ENCODE data around the gene CERS6.
A peak's percentile ranks its signal among the peaks of the same experiment; 100 is the strongest.

The CERS6 gene

GRCh38 chr2:168536925-168537466, 80.9 kb downstream of the CERS6 start:
- no peak for DNase-seq

GRCh38 chr2:168538133-168538532, 82.1 kb downstream of the CERS6 start:
- no peak for DNase-seq

- DNase-seq = no peak
These were observed 82.5 kb downstream of the CERS6 start for GRCh38 chr2:168538534-168538933.

- no peak for DNase-seq
These were observed 83.9 kb downstream of the CERS6 start for GRCh38 chr2:168539945-168540344.

GRCh38 chr2:168541858-168542257, 85.8 kb downstream of the CERS6 start:
- no peak for DNase-seq

GRCh38 chr2:168543037-168543436, 87.0 kb downstream of the CERS6 start:
- DNase-seq = no peak

- DNase-seq = no peak
These were observed 87.9 kb downstream of the CERS6 start for GRCh38 chr2:168543935-168544334.

- no peak for DNase-seq
These were observed 89.5 kb downstream of the CERS6 start for GRCh38 chr2:168545439-168546082.

- no peak for DNase-seq
These were observed 94.6 kb downstream of the CERS6 start for GRCh38 chr2:168550670-168551069.

GRCh38 chr2:168552450-168552856, 96.4 kb downstream of the CERS6 start:
- DNase-seq = no peak

- no peak for DNase-seq
These were observed 99.2 kb downstream of the CERS6 start for GRCh38 chr2:168555283-168555682.

GRCh38 chr2:168559187-168559586, 103.1 kb downstream of the CERS6 start:
- DNase-seq = no peak

GRCh38 chr2:168560817-168561499, 104.9 kb downstream of the CERS6 start:
- no peak for DNase-seq

GRCh38 chr2:168561991-168562390, 105.9 kb downstream of the CERS6 start:
- DNase-seq = no peak

- DNase-seq = no peak
These were observed 106.9 kb downstream of the CERS6 start for GRCh38 chr2:168562971-168563370.

GRCh38 chr2:168564641-168565040, 108.6 kb downstream of the CERS6 start:
- DNase-seq = no peak

- DNase-seq = no peak
These were observed 109.0 kb downstream of the CERS6 start for GRCh38 chr2:168565112-168565511.

GRCh38 chr2:168565512-168565911, 109.4 kb downstream of the CERS6 start:
- DNase-seq = peak; percentile 31

- no peak for DNase-seq
These were observed 111.0 kb downstream of the CERS6 start for GRCh38 chr2:168566974-168567665.

- no peak for DNase-seq
These were observed 111.8 kb downstream of the CERS6 start for GRCh38 chr2:168567836-168568235.

- no peak for DNase-seq
These were observed 112.6 kb downstream of the CERS6 start for GRCh38 chr2:168568476-168569267.

GRCh38 chr2:168571061-168571460, 115.0 kb downstream of the CERS6 start:
- DNase-seq = no peak
